SIG-M5 treated with dmso at 0.1 percent for 504 hours (cell line): ENCODE data around the gene TK2.
A peak's percentile ranks its signal among the peaks of the same experiment; 100 is the strongest.
"Not testable (repeated sequence)": the region's sequence is repeated elsewhere in the genome, so short reads cannot be mapped to it uniquely, and the experiment has no call there.

Experiments used
- DNase-seq: peaks from one replicate; lab custom pipeline; 2025; ENCODE audit not compliant: unreplicated experiment; lab: John Stamatoyannopoulos, UW

TK2 gene

DNA sequence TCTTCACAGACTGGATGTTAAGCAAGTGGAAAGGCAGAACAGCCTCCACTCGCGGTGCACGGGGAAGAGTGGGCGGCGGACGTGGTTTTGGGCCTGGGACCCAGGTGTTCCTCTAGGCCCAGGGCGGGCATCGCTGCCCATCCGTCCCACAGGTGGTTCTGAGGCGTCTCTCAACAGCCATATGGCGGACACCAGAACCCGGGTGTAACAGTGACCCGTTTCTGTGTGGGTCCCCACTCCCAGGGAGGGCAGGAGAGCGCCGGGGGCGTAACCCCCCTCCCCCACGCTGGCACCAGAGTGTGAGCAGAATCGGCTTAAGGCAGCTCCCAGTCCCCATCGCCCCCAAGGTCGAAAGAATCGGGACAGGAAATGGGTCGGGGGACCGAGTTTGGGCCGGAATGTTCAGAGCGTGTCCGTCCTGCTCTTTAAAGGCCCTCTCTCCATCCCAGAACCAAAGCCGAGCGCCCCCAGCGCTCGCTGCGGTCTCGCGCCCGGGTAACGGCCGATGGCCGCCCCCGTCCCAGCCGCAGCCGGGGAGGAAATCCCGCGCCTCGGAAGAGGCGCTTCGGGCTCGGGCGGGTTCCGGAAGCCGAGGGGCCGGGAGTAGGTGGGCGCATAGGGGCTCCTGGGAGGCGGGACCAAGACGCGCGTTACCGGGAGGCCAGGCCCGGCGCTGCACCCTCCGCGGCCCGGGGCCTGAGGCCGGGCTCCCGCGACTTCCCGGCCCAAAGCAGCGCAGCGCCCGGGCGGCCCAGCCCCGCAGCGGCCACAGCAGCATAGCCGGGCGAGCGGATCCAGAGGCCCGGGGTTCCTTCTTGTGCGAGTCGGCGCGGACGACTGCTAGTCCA is at the start of gene TK2:
Gene TK2 (minus strand): TSS at position 839 of the 848 bp plus-strand sequence. CDS start 61 bp downstream, at position 778.
- DNase-seq = no peak

GRCh38 chr16:66598111-66598510 is 48.2 kb upstream of the TK2 start:
- no peak for DNase-seq

- DNase-seq = no peak
Measured at GRCh38 chr16:66596986-66597848, 47.3 kb upstream of the TK2 start.

- DNase-seq = not testable (repeated sequence)
Measured at GRCh38 chr16:66596559-66596958, 46.6 kb upstream of the TK2 start.

- no peak for DNase-seq
Measured at GRCh38 chr16:66594739-66595138, 44.8 kb upstream of the TK2 start.

DNA sequence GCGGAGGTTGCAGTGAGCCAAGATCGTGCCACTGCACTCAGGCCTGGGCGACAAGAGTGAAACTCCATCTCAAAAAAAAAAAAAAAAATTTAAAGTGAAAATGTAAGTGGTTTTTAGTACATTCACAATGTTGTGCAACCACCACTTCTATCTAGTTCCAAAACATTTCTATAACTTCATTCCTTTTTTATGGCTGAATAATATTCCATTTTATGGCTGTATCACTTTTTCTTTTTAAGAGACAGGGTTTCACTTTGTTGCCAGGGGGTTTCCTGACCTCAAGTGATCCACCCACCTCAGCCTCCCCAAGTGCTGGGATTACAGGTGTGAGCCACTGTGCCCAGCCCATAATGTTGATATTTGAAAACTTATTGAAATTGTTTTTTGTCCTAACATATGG is 42.9 kb upstream of the TK2 start:
- no peak for DNase-seq

- no peak for DNase-seq
Measured at GRCh38 chr16:66592241-66592640, 42.3 kb upstream of the TK2 start.

GRCh38 chr16:66591018-66591417 is 41.1 kb upstream of the TK2 start:
- DNase-seq = no peak

DNA sequence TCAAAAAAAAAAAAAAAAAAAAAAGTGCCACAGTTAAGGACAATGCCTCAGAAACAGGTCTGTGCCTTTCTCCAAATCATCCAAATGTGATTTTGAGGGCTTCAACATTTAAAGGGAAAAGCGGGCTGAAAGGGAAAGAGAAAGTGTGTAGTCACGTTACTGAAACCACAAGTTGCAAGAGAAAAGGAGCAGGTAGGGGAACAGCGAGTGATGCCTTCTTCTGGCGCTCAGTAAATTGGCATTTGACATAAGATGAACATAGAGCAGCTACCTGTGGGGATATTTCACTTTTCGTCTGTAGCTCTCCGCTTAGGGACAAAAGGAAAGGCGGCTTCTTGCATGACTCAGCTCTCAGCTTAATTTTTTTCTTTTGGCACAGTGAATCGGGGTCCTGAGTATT is 40.4 kb upstream of the TK2 start:
- no peak for DNase-seq

DNA sequence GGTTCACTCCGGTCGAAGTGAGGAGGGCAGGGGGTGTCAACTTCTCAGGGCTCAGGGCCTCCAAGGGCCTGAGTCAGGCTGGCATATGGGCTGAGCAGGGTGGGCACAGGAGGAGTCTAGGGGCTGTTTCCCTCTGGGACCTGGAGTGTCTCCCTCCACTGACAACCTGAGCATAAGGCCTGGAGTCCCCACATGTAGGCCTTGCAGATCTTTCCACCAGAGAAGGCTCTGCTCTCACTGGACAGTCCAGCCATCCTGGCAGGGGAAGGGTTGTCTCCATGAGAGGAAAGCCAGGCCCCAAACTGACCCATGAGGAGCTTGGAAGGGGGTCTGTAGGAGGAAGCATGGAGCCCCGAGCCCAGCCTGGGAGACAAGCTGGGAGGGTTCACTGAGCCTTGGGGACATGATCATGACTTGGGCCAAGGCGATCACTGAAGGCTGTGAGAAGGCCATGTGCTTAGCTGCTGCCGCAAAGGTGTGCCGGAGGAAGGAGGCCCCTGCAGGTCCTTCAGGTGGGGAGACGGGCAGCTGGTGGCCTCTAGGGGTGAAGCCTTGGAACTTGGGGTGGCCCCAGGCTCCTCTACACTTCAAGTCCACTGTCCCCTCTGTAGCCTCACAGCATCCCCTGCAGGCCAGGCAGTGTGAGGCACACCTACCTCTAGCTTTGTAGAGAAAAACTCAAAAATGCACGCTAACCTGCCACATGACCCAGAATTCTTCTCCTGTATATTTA is 39.2 kb upstream of the TK2 start:
- DNase-seq = no peak

DNA sequence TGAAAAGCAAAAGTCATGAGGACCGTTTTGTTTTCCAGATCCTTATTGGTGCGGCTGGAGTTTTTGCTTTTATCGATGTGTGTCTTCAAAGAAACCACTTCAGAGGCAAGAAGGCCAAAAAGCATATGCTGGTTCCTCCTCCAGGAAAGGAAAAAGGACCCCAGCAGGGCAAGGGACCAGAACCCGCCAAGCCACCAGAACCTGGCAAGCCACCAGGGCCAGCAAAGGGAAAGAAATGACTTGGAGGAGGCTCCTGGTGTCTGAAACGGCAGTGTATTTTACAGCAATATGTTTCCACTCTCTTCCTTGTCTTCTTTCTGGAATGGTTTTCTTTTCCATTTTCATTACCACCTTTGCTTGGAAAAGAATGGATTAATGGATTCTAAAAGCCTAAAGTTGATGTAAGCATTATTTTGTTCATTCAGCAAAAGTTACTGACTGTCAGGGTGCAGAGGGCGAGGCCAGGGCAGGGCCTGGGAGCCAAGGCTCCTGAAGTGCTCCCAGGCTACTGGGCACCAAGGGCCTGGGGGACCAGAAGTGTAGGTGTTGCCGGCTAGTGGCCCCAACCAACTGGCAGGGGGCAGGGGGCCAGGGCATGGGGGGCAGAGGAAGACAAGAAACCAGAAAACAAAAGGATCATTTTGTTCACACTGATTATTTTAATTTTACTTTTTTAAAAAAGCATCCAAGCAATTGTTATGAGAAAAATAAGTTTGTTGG is 38.1 kb upstream of the TK2 start:
- DNase-seq = no peak

GRCh38 chr16:66585481-66586239 is 35.7 kb upstream of the TK2 start:
- no peak for DNase-seq

DNA sequence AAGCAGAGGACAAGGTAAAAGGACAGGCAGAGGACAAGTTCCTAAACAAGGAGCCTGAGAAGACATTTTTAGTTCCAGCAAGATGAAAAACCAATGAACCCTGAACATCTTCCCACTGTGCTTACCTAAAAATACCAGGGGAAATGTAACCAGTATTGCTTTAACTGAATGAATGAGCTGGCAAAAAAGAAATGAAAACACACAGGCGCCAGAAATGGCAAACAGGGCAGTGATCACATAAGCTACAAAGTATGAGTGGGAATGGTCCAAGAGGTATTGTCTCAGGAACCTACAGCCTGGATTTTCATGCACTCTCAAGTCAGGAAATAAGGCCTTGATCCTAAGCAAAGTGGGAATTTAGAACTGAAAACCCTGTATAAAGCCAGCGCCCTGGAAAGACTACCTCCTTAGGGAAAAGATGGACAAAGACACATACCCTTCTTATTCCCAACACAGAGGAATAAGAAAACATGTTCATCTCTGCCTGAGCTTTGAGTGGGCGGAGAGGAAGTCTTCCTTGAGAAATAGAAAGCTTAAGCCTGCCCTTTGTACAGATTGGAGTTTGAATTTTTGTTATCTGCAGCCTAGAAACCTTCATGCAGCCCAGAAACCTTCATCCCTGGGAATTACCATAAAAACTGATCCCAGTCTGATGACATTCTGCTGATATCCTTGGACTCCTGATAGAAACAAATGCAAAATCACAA is 31.5 kb upstream of the TK2 start:
- DNase-seq = no peak

DNA sequence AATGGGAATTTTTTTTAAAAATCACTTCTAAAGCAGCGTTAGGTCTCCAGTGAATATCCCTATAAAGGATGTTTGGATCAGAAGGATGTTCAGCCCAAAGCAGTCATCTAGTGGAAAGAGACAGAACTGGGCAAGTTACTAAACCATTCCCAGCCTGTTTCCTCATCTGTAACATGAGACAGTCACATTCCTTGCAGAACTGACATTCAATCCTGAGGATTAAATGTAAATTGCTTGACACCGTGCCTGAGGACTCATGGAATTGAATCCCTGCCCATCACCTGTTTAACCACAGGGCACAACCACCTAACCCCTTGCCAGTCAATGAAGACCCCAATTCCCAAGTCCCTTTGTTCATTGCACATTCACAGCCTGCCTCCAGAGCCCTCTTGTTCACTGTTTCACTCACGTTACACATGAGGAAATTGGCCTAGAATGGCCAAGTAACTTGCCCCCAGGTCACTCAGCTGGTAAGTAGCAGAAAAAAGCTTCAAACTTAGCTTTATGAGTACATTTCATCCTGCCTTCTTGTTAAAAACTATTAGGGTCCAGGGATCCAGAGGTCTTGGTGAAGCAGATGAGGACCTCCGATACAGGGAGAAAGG is 30.8 kb upstream of the TK2 start:
- DNase-seq = peak; percentile 12

DNA sequence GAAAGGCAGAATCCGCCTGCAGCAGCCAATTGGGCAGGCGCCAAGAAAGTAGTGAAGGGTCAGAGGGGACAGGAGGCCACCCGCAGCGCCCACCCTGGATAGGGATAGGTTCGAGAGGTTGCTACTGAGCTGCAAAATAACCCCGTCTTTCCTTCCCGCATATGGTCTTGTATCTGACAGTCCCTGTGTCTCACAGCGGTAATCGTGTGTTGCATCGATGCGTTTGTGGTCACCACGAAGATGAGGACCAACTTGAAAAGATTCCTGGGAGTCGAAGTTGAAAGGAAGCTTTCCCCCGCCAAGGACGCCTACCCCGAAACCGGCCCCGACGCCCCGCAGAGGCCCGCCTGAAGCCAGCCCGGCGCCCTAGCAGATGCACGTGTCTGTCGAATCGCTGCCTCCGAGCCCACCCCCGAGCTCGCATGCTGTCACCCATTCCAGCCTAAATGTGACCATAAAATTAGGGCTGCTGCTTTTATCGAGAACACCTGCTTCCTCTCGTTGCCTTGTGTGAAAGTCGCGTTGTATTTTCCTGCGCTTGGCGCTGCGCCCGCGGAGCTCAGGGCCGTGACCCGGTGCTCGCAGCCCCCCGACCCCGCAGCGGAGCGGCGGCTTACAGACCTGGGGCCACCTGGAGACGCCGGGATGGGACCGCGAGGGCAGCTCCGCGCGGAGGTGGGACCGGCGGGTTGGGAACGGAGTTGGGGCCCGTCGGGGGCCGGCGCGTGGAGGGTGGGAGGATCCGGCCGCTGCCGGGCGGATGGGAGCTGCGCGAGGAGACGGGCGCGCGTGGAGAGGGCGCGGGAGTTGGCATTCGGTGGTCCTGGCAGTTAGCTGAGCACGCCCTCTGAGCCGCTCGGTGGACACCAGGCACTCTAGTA is 29.0 kb upstream of the TK2 start, which contains the start of gene CMTM2:
Gene CMTM2 (plus strand): TSS at position 813 of the 881 bp plus-strand sequence. CDS start 145 bp downstream, outside the sequence.
- DNase-seq = no peak

GRCh38 chr16:66576296-66576695 is 26.4 kb upstream of the TK2 start:
- no peak for DNase-seq

DNA sequence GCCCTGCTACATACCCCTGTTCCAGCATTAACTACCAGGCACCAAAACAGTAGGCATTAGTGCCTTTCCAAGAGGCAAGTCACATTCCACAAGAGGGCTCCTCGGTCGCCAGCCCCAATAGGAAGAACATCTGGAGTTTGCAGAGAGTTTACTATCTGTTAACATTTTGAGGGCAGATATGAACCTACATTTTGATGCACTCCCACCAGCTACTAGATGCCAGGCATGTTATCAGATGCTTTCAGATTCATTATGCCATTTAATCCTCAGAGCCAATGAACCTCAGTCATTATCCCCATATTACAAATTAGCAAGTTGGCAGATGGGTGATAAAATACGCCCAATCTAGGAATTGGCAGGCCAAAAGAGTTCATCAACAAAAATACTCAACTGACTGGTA is 25.1 kb upstream of the TK2 start:
- no peak for DNase-seq

GRCh38 chr16:66574531-66574930 is 24.6 kb upstream of the TK2 start:
- no peak for DNase-seq
